GM18909 (cell line): Measurements from ENCODE around the gene WDR72.

Experiments used
- ATAC-seq: cut with Tn5 transposase; IDR thresholded peaks from one replicate; pipeline ENCODE4 v1.9.1; 2021; ENCODE audit warnings: mild to moderate bottlenecking; ENCODE audit not compliant: unreplicated experiment, poor library complexity

The WDR72 gene

DNA sequence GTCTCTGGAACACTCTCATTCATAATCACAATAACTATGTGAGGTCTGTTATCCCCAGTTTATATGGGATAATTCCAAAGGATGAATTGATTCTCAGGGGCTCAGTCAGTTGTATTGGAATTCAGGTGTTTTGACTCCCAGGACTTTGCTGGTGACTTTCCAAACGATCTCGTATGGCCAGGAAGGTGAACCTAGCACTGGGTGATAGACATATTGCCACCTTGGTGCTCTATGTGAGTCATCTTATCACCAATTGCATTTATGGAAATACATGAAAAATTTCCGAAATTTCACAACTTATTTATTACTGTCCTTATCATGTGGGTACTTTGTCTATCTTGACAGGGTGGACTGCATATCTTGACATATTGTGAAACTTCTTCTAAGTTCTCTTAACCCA lies 287.3 kb downstream of the WDR72 start:
- ATAC-seq: no peak

- ATAC-seq: no peak
Observed at GRCh38 chr15:53470743-53471142, 288.7 kb downstream of the WDR72 start.

GRCh38 chr15:53469422-53469821 lies 290.0 kb downstream of the WDR72 start:
- no peak for ATAC-seq
